ENCODE data around the gene NES.

The NES gene

GRCh38 chr1:156670359-156670758 lies 6.8 kb downstream of the NES start:
- no peak for TF ChIP-seq CTCF (conservative IDR thresholded peaks at IDR 0.05; ENCODE audit: low read length)
- no peak for DNase-seq (ENCODE audit: low read depth)
- no peak overlapping the region for H3K4me3 ChIP-seq (ENCODE audit: low read length)

GRCh38 chr1:156669794-156670193 lies 7.4 kb downstream of the NES start:
- no peak for TF ChIP-seq CTCF (conservative IDR thresholded peaks at IDR 0.05; ENCODE audit: low read length)
- no peak for DNase-seq (ENCODE audit: low read depth)
- H3K4me3 ChIP-seq (ENCODE audit: low read length), result no peak overlapping the region

GRCh38 chr1:156668801-156669637 lies 8.2 kb downstream of the NES start:
- TF ChIP-seq CTCF (conservative IDR thresholded peaks at IDR 0.05; ENCODE audit: low read length), result no peak

GRCh38 chr1:156667968-156668709 lies 9.1 kb downstream of the NES start:
- H3K4me3 ChIP-seq (ENCODE audit: low read length), result no peak overlapping the region
- TF ChIP-seq CTCF (conservative IDR thresholded peaks at IDR 0.05; ENCODE audit: low read length), result no peak
- DNase-seq (ENCODE audit: low read depth), result no peak

More at GRCh38 chr1:156668801-156669637, 8.2 kb downstream of the NES start:
- DNase-seq (ENCODE audit: low read depth), result no peak
- H3K4me3 ChIP-seq (ENCODE audit: low read length), result no peak overlapping the region

- no peak overlapping the region for H3K4me3 ChIP-seq (ENCODE audit: low read length)
- no peak for TF ChIP-seq CTCF (conservative IDR thresholded peaks at IDR 0.05; ENCODE audit: low read length)
- no peak for DNase-seq (ENCODE audit: low read depth)
These were observed 9.6 kb downstream of the NES start for GRCh38 chr1:156667610-156667967.

GRCh38 chr1:156666862-156667609 lies 10.2 kb downstream of the NES start:
- H3K4me3 ChIP-seq (ENCODE audit: low read length), result no peak overlapping the region
- DNase-seq (ENCODE audit: low read depth), result no peak
- no peak for TF ChIP-seq CTCF (conservative IDR thresholded peaks at IDR 0.05; ENCODE audit: low read length)

Data from AG10803 (cell line).